SH-SY5Y (cell line): ENCODE data around the gene JCAD.

Experiments used
- GATA2 ChIP-seq: IDR thresholded peaks from 2 replicates; pipeline ENCODE4 v1.6.1; 2011; ENCODE audit warnings: mild to moderate bottlenecking, low read depth, low read length
- GATA3 ChIP-seq: IDR thresholded peaks from 2 replicates; pipeline ENCODE4 v1.6.1; 2011; ENCODE audit warnings: low read depth, mild to moderate bottlenecking, low read length, moderate library complexity

The JCAD gene

DNA sequence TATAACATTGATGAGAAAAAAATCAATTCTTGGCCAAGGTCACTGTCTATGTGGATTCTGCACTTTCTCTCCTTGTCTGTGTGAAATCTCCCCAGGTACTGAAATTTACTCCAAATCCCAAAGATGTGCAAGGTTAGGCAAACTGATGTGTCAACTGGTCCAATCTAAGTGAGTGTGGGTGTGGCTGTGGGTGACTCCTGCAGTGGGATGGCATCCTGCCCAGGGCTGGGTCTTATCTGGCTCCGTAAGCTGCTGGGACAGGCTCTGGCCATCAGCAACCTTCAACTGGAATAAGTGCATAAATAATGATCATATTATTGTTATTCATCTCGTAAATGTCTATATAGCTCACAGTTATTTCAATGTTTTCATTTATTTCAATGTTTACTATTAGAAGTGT, 79.3 kb downstream of the JCAD start:
- no peak for TF ChIP-seq GATA2
- TF ChIP-seq GATA3: no peak

- TF ChIP-seq GATA2 (no peak), GATA3 (no peak)
Measured at GRCh38 chr10:29977171-29977570, 82.2 kb downstream of the JCAD start.

DNA sequence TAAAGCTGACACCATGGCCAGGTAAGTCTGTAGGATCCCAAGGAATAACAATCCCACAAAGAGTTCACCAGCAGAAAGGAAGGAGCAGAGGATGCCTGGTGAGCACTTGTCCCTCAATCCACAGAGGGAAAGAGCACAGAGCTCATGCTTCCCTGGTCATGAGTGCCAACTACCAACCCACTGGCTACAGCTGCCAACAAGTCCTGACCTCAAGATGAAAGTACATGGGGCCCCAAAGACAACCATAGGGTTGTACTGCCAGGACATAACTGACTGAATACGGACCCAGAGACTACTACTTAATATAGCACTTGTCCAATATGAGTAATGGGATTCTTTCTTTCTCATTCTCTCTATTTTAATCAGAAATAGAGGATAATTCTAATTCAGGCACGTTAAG, 83.3 kb downstream of the JCAD start:
- TF ChIP-seq GATA3: no peak
- TF ChIP-seq GATA2: no peak

- TF ChIP-seq GATA3: no peak
Measured at GRCh38 chr10:29974773-29975172, 84.6 kb downstream of the JCAD start.

DNA sequence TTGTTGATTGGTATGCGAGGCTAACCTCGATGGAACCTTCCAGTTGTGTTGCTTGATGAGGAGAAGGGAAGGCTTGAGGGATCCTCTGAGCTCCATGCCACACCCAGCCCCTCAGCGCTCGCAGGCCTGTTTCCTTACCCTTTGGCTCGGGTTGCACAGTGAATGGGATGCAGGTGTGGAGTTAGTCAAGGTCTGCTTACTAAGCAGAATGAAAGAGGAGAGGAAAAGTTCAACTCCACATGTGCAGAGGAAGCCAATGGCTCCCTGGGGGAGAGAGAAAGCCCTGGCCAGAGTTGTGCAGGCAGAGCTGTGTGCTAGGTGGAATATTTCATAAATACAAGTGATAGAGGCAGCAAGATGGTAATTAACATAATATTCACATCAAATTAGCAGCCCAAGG, 85.5 kb downstream of the JCAD start:
- no peak for TF ChIP-seq GATA2

- TF ChIP-seq GATA3: no peak
- no peak for TF ChIP-seq GATA2
Measured at GRCh38 chr10:29970576-29970975, 88.8 kb downstream of the JCAD start.

GRCh38 chr10:29970012-29970396, 89.4 kb downstream of the JCAD start:
- TF ChIP-seq GATA3: no peak
- TF ChIP-seq GATA2: no peak

DNA sequence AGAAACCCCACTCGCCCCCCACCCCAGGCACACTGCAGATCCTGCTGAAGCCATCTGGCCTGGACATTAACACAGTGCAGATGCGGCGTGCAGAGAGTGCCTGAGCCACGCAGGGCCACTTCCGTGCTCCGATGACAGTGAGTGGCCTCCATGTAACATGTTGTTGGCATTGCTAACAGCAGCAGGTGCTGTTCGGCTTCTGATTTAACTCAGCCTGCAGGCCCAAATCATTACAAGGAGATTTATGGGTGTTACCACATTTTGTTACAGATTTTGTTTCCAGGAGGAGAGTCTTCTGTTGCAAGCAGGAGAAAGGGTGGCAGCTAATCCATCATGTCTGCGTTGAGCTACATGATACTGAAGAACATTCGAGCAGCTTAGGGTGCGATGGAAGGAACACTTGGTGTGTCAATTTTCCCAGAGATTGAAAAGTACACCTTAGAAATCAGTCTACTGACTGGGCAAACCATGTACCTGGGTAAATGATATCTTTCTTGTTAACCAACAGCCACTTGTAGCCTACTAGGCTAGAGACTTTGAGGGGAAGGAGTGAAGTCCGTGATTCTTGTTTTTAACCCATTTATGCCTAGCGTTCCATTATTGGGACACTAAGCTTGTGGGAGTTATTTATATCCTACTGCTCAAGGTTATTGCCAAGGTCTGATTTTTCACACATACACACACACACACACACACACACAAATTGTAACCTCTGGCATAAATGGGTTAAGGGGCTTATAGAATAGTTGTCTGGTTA, 90.0 kb downstream of the JCAD start:
- no peak; the same call in 1 of the 2 replicates for TF ChIP-seq GATA2
- no peak for TF ChIP-seq GATA3

GRCh38 chr10:29968585-29968984, 90.8 kb downstream of the JCAD start:
- TF ChIP-seq GATA3 (no peak), GATA2 (no peak)

GRCh38 chr10:29966269-29966668, 93.1 kb downstream of the JCAD start:
- TF ChIP-seq GATA2: no peak
- TF ChIP-seq GATA3: no peak
